NOMO-1 (cell line): ENCODE data around the gene NT5DC1.
"Not testable (repeated sequence)": the region's sequence is repeated elsewhere in the genome, so short reads cannot be mapped to it uniquely, and the experiment has no call there.

ENCODE experiments used
- DNase-seq, 2 experiments: peaks; one replicate each; lab custom pipeline; 2025; ENCODE audit not compliant: unreplicated experiment in 2 of 2; lab: John Stamatoyannopoulos, UW

Gene NT5DC1

DNA sequence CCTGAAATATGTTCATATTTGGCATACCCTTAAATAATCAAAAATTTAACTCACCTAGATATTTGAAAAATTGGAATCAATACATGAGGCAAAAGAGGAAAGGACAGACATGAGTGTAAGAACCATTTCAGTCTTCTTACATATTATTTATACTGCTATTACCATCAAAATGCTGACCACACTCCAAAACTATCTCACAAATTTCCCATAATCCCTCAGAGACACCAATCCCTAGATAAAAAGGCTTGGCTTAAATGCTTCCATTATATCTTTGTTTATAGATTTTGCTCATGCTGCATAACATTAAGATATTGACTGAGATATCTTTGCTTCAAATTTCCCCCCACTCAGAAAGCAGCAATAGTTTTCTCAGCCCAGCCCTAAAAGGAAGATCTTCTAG, 11.7 kb upstream of the NT5DC1 start:
- no peak for DNase-seq

DNA sequence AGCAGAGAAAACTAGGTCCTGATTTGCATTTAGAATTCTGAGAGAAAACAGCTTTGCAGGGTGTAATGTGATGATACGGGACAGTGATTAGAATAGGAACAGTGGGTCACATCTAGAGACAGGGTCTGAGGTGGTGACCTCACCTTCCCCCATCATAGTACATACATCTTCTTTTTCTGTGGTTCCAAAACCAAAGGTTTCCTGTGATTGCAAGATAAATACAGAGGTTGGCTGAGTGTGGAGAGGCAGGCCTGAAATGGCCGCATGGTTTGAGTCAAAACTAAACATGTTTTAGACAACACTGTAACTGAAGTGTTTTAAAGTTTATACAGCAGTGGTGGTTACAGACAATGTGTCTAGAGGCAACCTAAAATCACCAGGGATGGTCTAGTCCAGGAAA, 10.4 kb upstream of the NT5DC1 start:
- DNase-seq = no peak

DNA sequence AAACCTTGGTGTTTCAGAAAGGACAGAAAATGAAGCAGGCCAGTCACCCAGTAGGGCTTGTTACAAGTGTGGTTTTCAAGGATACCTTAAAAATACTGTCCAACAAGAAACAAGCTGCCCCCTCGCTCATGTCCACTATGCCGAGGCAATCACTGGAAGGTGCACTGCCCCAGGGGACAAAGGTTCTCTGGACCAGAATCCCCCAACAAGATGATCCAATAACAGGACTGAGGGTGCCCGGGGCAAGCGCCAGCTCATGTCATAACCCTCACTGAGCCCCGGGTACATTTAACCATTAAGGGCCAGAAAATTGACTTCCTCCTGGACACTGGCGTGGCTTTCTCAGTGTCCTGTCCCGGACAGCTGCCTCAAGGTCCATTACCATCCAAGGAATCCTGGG, 6.6 kb upstream of the NT5DC1 start:
- no peak for DNase-seq

DNA sequence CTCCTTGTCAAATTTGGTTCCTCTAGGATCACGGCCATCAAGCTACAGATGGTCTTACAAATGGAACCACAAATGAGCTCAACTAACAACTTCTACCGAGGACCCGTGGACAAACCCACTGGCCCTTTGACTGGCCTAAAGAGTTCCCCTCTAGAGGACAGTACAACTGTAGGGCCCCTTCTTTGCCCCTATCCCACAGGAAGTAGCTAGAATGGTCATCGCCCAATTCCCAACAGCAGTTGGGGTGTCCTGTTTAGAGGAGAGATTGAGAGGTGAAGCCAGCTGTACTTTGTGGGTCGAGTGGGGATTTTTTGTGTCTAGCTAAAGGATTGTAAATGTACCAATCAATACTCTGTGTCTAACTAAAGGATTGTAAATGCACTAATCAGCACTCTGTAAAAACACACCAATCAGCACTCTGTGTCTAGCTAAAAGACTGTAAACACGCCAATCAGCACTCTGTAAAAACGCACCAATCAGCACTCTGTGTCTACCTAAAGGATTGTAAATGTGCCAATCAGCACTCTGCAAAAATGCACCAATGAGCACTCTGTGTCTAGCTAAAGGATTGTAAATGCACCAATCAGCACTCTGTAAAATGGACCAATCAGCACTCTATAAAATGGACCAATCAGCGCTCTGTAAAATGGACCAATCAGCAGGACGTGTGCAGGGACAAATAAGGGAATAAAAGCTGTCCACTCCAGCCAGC, 4.4 kb upstream of the NT5DC1 start:
- DNase-seq = not testable (repeated sequence)

DNA sequence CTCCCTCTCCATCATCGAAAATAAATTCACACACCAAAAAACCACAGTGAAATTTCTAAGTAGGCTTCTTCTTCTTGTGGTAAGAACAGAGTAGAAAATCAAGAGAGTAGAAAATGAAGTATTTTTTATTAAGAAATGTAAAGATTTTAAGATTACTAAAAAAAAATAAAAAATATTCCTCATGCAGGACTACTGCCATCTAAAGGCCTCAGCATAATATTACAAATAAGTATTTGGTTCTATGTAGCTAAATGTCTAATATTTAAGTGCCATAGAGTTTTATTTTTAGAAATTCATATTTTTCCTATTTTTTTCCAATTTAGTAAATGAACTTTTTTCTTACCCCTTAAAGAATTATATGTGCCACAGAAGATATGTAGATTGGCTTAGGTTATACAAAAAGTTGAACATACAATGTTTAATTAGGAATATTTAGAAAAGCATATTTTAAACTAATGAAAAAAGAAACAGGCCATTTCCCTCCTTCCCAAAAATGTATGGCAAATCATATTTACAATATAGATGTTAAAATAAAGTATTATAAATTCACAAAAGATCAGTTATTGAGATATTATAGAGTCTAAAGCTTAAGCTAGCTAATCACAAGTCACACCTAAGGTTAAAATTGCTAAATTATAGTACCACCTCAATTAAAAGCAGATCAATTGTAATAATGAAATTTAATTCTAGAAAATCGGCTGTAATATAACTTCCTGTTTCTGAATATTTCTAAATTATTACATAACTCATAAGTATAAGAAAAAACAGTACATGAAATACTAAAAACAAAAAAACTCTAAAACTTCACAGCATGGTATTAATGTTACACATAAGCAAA, 3.5 kb upstream of the NT5DC1 start:
- peak in 1 of 2 experiments; percentile 42 for DNase-seq

DNA sequence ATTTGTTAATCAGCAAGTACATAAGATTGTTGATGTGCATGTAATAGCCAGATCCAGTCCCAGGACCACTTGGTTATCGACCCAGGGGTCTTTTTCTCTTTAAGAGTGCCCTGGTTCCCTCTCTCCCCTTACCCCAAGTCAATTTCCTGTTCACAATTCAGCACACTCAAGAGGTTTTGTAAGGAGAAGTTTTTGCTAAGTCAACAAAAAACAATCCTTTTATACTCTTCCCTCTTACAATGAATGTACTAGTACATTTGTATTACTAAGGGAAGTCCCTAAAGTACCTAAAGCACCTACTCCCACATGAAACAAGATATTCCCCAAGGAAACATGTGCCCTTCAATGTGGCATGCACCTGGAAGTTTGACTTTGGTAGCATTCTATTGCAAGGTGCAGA, 1.6 kb upstream of the NT5DC1 start:
- DNase-seq = no peak

DNA sequence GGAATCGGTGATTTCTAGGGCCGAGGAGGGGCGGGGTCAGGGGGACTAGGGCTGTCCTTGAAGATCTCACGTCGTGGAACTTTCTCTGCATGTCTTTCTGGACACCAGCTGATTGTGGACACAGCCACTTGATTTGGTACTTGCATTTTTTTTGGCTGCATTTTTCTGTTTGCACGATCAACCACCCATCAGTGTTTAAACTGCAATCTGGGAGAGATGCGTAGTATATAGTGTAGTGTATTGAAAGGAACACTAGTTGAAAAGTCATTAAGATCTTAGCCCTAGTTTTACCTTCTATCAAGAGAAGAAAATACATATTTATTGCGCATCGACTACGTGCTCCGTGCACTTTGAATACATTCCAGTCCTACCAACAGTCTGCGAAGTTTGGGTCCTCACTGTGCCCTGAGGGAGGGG, 657 bp downstream of the NT5DC1 start:
- no peak for DNase-seq

DNA sequence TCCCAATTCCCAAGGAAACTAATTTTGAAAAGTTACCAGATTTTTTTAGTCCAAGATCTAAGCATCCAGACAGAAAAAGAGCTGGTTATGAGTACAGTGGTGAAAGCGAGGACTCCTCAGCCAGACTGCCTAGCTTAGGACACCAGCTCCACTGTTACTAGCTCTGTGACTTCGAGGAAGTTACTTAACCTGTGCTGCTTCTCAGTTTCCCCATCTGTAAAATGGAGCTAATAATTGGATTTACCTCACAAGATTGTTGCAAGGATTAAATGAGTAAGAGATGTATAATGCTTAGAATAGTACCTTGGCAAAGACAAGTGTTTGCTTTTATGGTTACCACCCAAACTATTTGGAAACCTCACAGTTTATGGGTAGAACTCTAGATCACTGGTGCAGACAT, 1.1 kb downstream of the NT5DC1 start:
- no peak for DNase-seq

DNA sequence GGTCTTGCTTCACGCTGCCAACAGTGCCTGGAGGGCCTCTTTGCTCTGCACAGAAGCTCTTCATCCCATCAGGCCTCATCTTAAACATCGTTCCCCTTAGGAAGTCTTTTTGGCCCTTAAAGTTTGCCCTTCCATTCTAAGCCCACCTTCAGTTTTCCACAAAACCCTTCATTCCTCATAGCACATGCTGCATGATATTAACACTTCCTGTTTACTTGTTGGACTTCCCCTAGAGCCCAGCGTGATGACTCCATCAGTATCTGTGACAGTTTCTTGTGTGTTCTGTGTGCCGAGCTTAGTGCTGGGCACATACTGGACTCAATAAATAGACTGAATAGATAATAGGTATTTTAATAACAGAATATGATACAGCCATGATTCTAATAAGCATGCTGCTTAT, 2.2 kb downstream of the NT5DC1 start:
- no peak for DNase-seq

DNA sequence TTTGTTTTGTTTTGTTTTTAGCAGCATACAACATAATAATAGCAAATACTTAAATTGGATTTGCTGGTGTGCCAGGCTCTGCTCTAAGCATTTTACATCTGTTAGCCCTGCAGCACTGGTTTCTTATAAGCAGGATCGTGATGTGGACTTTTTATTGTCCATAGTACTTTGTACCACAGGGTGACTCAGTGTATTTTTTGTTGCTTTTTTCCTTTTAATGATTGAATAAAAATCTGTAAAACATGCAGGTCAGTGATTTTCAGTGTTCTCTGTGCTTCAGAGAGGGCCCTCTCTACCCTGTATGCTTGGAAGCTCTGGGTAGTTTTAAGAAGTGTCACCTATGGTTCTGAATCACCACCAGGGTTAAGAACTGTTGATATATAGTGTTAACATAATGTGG, 4.0 kb downstream of the NT5DC1 start:
- DNase-seq = no peak

DNA sequence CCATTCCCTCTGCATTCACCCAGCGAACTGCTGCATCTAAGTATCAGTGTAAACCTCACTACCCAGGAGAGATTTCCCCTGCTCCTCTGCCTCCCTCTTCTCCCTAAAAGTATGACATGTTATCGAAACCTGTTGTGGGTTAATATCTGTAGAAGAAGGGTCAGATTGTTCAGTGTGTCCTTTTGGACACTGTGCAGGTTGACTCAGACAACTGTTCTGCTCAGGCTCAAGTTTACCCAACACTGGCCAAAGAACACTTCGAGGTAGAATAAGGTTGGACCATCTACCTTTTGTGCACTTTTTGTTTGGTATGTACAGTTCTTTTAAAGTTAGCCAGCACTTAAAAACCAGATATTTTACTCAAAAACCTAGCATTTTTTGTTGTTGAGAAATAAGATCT, 4.6 kb downstream of the NT5DC1 start:
- no peak for DNase-seq

DNA sequence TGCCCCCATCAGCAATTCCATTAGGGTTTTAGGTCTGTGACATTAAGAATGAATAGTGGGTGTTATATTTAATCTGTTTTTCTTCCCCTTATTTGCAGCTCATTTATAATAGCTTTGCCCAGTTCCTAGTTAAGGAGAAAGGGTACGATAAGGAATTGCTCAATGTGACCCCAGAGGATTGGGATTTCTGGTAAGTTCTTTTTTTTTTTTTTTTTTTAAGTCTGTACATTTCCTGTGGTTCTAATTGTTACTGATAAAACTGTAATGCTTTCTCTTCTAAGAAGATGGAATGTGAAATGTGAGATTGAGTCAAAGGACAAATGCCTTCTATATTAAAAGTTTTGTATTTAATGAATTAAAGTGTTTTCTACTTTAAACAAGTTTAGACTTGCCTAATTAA, 5.5 kb downstream of the NT5DC1 start:
- no peak for DNase-seq

DNA sequence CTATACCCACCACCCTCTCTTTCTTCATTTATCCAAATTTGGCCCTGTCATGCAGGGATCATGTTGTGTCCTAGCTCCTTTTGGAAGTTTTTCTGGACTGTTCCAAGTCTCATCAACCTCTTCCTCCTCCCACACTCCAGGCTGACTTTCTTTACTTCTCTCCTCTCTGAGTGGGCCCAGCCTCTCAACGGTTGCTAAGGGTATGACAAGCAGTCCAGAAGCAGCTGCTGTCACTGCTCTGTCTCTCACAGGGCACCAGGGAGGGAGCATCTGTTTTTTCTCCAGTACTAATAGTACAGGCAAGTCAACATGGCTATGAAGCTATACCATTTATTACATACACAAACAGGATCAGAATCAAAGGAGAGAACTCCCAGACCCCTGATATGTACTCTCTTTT, 8.2 kb downstream of the NT5DC1 start:
- no peak for DNase-seq

DNA sequence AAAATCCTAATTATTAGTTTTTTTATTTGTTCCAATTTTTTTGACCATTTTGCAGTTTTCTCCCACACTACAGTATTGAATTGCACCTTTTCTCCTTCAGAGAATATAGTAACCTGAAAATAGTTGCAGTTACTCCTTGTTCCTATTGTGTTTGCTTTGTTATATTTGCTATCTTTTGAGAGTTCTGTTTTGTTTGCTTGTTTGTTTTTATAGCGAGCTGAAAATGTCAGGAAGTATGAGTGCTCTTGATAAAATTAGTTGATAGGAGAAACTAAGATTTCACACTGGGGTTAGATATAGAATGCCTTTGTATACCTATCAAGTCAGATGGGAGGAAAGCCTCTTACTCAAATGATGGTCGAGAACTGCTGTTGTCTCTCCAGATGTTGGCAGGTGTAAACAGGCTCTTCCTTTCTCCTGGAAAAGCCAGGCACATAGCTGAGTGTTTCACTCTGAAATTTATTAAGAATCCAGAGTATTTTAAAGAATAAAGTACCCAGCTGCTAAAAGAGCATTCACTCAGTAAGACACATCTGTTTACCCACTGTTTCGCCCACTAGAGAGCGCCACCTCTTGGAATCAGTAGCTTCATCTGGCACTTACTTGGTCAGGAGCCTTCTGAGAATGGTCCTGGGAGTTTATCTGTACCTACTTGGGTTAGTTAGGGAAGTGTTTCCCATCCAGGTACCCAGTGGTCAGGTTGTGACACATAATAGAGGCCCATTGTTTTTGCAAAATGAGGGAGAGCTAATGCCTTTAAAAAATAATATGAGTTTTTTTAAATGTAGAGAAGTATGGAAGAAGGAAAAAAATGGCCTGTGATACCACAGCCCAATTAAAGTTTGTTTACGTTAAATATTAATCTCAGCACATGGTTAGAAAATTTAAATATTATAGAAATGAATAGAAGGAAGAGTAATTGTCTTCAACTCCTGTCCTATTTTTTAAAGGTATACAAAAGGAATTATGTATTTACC, 11.2 kb downstream of the NT5DC1 start:
- DNase-seq = no peak

DNA sequence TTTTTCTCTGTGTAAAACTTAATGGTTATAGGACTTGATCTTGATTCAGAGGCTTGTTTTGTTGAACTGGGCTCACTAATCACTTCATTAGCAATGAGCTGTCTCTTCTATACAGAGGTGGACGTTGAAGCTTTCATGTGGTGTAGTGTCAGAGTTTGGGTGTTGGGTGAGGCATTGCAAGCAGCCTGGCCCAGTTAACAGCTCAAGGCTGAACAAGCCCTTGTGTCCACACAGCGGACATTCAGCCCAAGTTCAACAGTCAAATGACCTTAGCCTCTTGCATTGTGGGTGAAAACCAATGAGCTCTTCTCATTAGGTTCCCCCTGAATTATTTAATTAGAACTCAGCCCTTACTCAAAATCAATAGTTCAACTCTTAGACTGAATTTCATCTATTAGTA, 12.7 kb downstream of the NT5DC1 start:
- DNase-seq = no peak

DNA sequence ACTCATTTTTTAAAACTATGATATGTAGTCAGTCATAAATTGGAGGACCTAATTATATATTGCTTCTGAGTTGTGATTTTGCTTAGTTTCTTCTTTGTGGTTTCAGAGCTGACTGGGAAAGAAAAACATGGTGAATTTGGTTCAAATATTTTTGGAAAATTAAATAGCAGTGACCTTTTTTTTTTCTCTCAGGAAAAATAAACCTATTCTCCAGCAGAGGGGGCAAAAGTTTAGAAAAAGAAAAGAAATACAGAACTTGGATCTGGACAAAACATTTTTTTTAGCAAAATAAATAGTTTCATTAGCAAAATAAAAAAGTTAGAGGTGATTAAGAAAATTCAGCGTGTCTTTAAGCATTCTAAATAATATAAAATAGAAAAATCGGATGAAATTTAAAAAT, 15.1 kb downstream of the NT5DC1 start:
- no peak for DNase-seq

DNA sequence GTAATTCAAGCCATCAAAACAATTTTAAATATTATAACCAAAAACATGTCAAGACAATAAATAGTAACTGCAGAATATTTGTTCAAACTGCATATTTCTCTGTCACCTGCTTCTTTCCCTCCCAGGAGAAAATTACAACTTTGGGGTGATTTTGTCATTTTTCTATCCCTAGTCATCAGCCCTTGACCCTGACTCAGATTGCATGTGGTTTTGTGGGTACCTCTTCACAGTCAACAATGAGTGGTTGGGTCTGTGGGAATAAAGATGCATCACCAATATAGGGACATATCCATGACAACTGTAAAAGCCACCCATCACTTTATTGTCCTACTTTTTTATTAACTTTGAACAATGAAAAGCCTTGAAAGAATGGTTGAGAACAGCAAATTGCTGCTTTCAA, 18.0 kb downstream of the NT5DC1 start:
- DNase-seq = no peak

DNA sequence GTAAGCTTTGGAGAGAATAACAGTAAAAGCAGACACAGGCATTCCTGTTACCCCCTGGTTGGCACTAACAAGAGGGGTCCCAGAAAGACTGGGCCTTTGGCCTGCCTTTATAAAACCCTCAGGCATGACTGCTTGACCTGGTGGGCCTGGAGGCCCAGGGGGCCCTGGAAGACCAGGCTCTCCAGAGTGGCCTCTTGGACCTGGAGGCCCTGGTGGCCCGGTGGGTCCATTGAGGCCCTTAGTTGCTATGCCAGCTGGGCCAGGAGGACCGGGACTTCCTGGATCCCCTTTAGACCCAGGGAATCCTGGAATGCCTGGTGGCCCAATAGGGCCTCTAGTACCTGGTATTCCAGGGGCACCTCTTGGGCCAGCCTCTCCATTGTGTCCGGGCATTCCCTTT, 19.8 kb downstream of the NT5DC1 start:
- no peak for DNase-seq

DNA sequence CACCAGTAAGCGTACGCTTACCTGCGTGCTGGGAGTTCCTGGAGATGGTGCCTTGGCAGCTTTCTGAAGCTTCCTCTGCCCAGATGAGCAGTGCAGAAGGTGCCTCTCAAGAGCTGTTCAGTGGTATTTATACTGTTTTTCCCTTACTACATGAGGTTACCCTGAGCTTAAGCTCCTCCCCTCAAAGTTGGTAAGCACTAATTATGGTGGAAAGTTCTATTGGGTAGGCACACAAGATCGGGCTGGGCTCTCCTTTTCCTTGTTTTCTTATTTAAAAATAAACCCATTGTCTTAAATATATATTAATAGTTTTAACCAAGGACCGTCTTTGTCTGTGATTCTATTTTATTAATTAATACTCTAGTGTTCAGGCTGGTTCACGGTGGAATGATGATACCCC, 25.4 kb downstream of the NT5DC1 start, which contains the start of gene COL10A1:
Gene COL10A1 (minus strand): TSS at position 101 of the 400 bp plus-strand sequence. CDS start 640 bp downstream, outside the sequence.
- no peak for DNase-seq

DNA sequence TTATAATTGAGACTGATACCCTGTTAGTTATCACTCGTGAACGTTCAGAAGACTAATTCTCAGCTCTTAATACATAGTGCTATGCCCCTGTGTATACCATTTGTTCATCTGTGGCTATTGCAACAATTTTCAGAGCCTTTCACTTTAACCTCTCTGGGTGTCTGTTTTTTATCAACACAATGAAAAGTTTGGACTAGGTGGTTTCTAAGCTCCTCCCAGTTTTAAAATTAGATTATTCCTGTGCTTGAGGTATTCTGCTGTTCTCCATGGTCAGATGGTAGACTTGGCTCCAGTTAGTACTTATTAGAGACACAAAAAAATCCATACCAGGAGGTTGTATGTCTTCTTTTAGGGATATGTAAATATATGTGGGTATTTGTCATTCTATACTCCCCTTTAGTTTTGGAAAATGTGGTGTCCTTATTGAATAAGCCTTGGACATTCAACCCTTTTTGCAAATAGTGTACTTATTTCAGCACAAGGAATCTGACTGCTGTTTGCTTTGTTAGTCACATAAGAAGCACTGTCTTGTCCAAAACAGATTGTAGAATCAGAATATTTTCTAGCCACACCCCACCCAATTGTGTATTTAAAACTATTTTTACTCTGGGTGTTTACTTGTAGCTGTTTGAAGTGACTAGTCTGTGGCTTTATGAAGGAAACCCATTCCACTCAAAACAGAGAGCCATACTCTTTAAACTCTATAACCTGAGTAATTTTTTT, 27.3 kb downstream of the NT5DC1 start:
- no peak for DNase-seq
